OCI-LY7 (cell line): Measurements from ENCODE around the gene SRC. TPM values are rescaled to one million over a fixed set of nuclear protein-coding genes. Genes with fewer than 3 reads are reported as not detected.

Experiments
- BruUV-seq: library from RNA; stranded (reverse); fragments of 400-500 nt; replicated peaks from 2 replicates; lab custom pipeline; 2021; lab: Mats Ljungman, UMichigan
- CTCF ChIA-PET: fragments of 300-600 bp; sonication (Branson Sonifier 250); formaldehyde crosslinking; loops from one replicate; lab custom pipeline; 2022; ENCODE audit warnings: antibody characterized with exemption; ENCODE audit not compliant: unreplicated experiment; lab: Charles Lee
- POLR2A ChIA-PET: fragments of 300-600 bp; sonication (Branson Sonifier 250); formaldehyde crosslinking; loops from one replicate; lab custom pipeline; 2022; ENCODE audit warnings: antibody characterized with exemption; lab: Charles Lee
- DNase-seq: peaks from one replicate; pipeline ENCODE4 v3.0.0-alpha.2; 2015; ENCODE audit warnings: low spot score
- H2AFZ ChIP-seq: fragments of 200-600 bp; sonication (generic), shearing (Covaris generic); 2 replicates; pipeline ENCODE4 v1.6.1; 2014; ENCODE audit warnings: mild to moderate bottlenecking, antibody characterized with exemption, low read length, moderate library complexity
- H3K27ac ChIP-seq: fragments of 200-600 bp; sonication (generic); 2 replicates; pipeline ENCODE4 v1.5.1; 2014; ENCODE audit warnings: mixed run types, low read depth, mild to moderate bottlenecking, moderate library complexity, low read length, inconsistent platforms; ENCODE audit not compliant: poor library complexity, severe bottlenecking
- H3K36me3 ChIP-seq: fragments of 200-600 bp; sonication (generic); 2 replicates; pipeline ENCODE4 v1.6.1; 2014; ENCODE audit warnings: mild to moderate bottlenecking, antibody characterized with exemption, low read length, moderate library complexity, mixed read lengths; ENCODE audit not compliant: insufficient read depth
- H3K4me1 ChIP-seq: fragments of 200-600 bp; sonication (generic); 2 replicates; pipeline ENCODE4 v1.5.1; 2014; ENCODE audit warnings: mild to moderate bottlenecking, low read length; ENCODE audit not compliant: insufficient read depth, poor library complexity, severe bottlenecking
- H3K4me2 ChIP-seq: fragments of 200-600 bp; sonication (generic); 2 replicates; pipeline ENCODE4 v1.6.1; 2014; ENCODE audit warnings: mild to moderate bottlenecking, low read length
- H3K4me3 ChIP-seq: fragments of 200-600 bp; sonication (generic); 2 replicates; pipeline ENCODE4 v1.5.1; 2014; ENCODE audit warnings: mild to moderate bottlenecking, low read depth, low read length; ENCODE audit not compliant: poor library complexity, severe bottlenecking
- H3K79me2 ChIP-seq: fragments of 200-600 bp; sonication (generic); 2 replicates; pipeline ENCODE4 v1.6.1; 2016; ENCODE audit warnings: low read depth, mild to moderate bottlenecking, low read length, moderate library complexity, mixed read lengths; ENCODE audit not compliant: insufficient read depth
- H3K9me2 ChIP-seq: fragments of 200-600 bp; sonication (generic); 2 replicates; pipeline ENCODE4 v1.6.1; 2016; ENCODE audit warnings: mild to moderate bottlenecking, low read length, mixed read lengths; ENCODE audit not compliant: insufficient read depth
- H3K9me3 ChIP-seq: fragments of 200-600 bp; sonication (generic); 2 replicates; pipeline ENCODE4 v1.6.1; 2014; ENCODE audit warnings: mild to moderate bottlenecking, mixed run types, low read length, mixed read lengths
- H4K20me1 ChIP-seq: fragments of 200-600 bp; sonication (generic); 2 replicates; pipeline ENCODE4 v1.6.1; 2014; ENCODE audit warnings: mild to moderate bottlenecking, antibody characterized with exemption, low read length, moderate library complexity, mixed read lengths; ENCODE audit not compliant: insufficient read depth
- CTCF ChIP-seq: fragments of 200-600 bp; sonication (generic); conservative IDR thresholded peaks from 2 replicates; pipeline ENCODE4 v1.5.1; 2014; ENCODE audit warnings: mild to moderate bottlenecking, antibody characterized with exemption, low read length, moderate library complexity, mixed read lengths
- EZH2phosphoT487 ChIP-seq: fragments of 200-600 bp; sonication (generic); IDR thresholded peaks from 2 replicates; pipeline ENCODE4 v1.6.1; 2018; ENCODE audit warnings: low read depth, borderline replicate concordance, mild to moderate bottlenecking, mixed run types, antibody characterized with exemption, low read length, moderate library complexity, mixed read lengths
- intact Hi-C: fragments of 100-400 bp; cut with micrococcal nuclease; formaldehyde crosslinking; loops from one replicate; pipeline ENCODE4 v1.10.0; 2022; ENCODE audit not compliant: unreplicated experiment
- total RNA-seq, 2 experiments: library from RNA; depleted of rRNA in 1 of 2; stranded (reverse); fragments of >200 nt in 1 of 2; shearing (Covaris generic) in 1 of 2; gene quantifications; 2 replicates each; pipeline ENCODE4 v1.2.3, GENCODE V29; 2014 to 2022

The SRC gene
- total RNA-seq, 2 experiments from 2014 or later, result 0.72 to 3.7 TPM

- Histone ChIP-seq H3K27ac (no peak overlapping the region), H4K20me1 (no peaks in the 10 kb centered on the region), H3K4me1 (peaks cover 45% of the 10 kb centered on the region), H3K4me3 (no peak overlapping the region), H3K9me3 (peaks cover 10% of the 10 kb centered on the region; the same call in 1 of the 2 replicates), H3K36me3 (no peaks in the 10 kb centered on the region), H3K9me2 (no peaks in the 10 kb centered on the region), H2AFZ (no peak overlapping the region), H3K79me2 (no peaks in the 10 kb centered on the region), H3K4me2 (no peak overlapping the region)
- TF ChIP-seq CTCF, result no peak
- TF ChIP-seq EZH2phosphoT487, result no peak
- ChIA-PET CTCF (no interaction called here), POLR2A (no interaction called here)
- intact Hi-C loops, result no loop called here
- BruUV-seq, result no TSS peak
- no peak for DNase-seq
Measured at GRCh38 chr20:37376324-37376723, 30.4 kb downstream of the SRC start.

GRCh38 chr20:37376791-37377190 is 30.9 kb downstream of the SRC start:
- no peak for TF ChIP-seq CTCF
- no peak for TF ChIP-seq EZH2phosphoT487
- H3K27ac ChIP-seq, result no peak overlapping the region
- DNase-seq, result no peak
- H3K36me3 ChIP-seq, result no peaks in the 10 kb centered on the region
- H3K4me3 ChIP-seq, result no peak overlapping the region
- BruUV-seq, result no TSS peak
- peaks cover 10% of the 10 kb centered on the region; the same call in 1 of the 2 replicates for H3K9me3 ChIP-seq
- peaks cover 45% of the 10 kb centered on the region for H3K4me1 ChIP-seq
- intact Hi-C loops, result no loop called here
- no peak overlapping the region for H3K4me2 ChIP-seq
- H3K79me2 ChIP-seq, result no peaks in the 10 kb centered on the region
- H3K9me2 ChIP-seq, result no peaks in the 10 kb centered on the region
- no peaks in the 10 kb centered on the region for H4K20me1 ChIP-seq
- H2AFZ ChIP-seq, result no peak overlapping the region
- CTCF ChIA-PET, result no interaction called here
- POLR2A ChIA-PET, result interaction anchor here (0.6 to 1.3 kb wide), 3 partner anchors 25 to 1559 kb away, joined by 3 to 7 read pairs (median 3); no protein-coding TSS in a partner anchor

GRCh38 chr20:37377346-37378081 is 31.6 kb downstream of the SRC start:
- POLR2A ChIA-PET, result interaction anchor here (0.6 to 1.3 kb wide), 3 partner anchors 26 to 1560 kb away, joined by 3 to 7 read pairs (median 3); no protein-coding TSS in a partner anchor
- no peak overlapping the region for H2AFZ ChIP-seq
- no peaks in the 10 kb centered on the region for H4K20me1 ChIP-seq
- no peaks in the 10 kb centered on the region for H3K36me3 ChIP-seq
- no peak overlapping the region for H3K27ac ChIP-seq
- peaks cover 43% of the 10 kb centered on the region for H3K4me1 ChIP-seq
- H3K9me3 ChIP-seq, result peaks cover 10% of the 10 kb centered on the region; the same call in 1 of the 2 replicates
- BruUV-seq, result no TSS peak
- no peaks in the 10 kb centered on the region for H3K79me2 ChIP-seq
- DNase-seq, result no peak
- intact Hi-C loops, result no loop called here
- no peaks in the 10 kb centered on the region for H3K9me2 ChIP-seq
- H3K4me2 ChIP-seq, result no peak overlapping the region
- TF ChIP-seq EZH2phosphoT487 (no peak), CTCF (no peak)
- CTCF ChIA-PET, result interaction anchor here (0.6 kb wide), 1 partner anchor 177 kb away, joined by 3 read pairs; no protein-coding TSS in a partner anchor
- no peak overlapping the region for H3K4me3 ChIP-seq
